ENCODE measurements around the gene DYNC1LI2.
A peak's percentile ranks its signal among the peaks of the same experiment; 100 is the strongest.
"Not testable (repeated sequence)": the region's sequence is repeated elsewhere in the genome, so short reads cannot be mapped to it uniquely, and the experiment has no call there.

DYNC1LI2 gene

DNA sequence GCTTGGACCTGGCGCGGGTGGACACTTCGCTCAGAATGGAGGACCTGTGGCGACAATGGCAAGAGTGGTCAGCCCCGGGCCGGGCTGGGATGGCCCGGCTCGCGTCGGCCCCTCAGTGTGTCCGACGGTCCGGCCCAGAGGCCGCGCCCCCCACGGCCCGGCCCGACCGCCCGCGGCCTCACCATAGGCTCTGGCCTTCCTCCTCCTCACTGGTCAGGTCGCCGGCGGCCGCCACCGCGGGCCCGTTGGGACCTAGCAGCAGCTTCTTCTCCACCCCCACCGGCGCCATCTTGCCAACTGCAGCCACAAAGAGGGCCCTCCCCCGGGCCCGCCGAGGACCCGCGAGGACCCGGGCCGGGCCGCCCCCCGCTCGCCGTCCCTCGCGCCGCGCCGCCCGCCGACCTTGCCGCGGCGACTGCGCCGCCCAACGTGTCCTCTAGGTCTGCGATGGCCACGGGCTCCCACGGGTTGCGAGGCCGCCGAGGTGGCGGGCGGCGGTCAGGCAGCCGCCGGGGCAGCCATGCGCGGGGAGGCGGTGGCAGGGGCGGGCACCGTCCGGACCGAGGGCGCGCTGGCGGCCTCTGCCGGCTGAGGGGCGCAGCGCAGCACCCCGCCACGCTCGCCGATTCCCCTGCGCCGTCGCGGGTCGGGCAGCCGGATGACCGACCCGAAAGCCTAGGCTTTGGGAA, at the start of gene DYNC1LI2:
Gene DYNC1LI2 (minus strand): TSS at position 307 of the 689 bp plus-strand sequence. CDS start 18 bp downstream, at position 289.
- FAIRE-seq, result peak; percentile 96

DNA sequence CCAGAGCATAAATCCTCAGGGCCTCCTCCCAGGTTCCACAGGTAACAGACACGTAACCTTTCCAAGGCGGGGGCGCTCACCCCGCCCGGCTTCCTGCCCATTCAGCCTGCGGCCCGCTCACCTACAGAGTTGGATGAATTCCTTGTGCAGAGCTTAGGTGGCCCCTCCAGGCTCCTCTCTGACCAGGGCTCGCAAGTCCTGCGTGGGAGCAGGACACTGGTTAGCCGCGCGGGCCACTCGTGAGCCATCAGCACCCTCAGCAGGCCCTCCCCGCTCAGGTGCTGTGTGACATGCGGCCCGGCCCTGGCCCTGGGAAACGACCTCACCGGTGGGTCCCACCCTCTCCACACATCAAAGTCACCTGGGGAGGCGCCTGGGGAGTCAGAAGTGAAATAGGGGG, 49.4 kb upstream of the DYNC1LI2 start:
- FAIRE-seq, result no peak

More for the DNA sequence above, at the start of gene DYNC1LI2:
- DNase-seq (ENCODE audit: insufficient read length, low spot score), result peak; percentile 91

DNA sequence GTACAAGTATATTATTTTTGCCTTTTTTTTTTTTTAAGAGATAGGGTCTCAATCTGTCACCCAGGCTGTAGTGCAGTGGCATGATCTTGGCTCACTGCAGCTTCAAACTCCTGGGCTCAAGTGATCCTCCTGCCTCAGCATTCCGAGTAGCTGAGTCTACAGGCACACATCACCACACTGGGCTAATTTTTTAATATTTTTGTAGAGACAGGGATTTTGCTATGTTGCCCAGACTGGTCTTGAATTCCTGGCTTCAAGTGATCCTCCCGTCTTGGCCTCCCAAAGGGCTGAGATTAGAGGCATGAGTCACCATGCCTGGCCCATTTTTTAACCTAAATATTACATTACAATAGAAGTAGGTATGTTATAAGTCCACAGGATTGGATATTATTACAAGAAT, 46.8 kb upstream of the DYNC1LI2 start:
- FAIRE-seq (no peak), DNase-seq (ENCODE audit: insufficient read length, low spot score) (no peak)

More for the DNA sequence above, 49.4 kb upstream of the DYNC1LI2 start:
- DNase-seq (ENCODE audit: insufficient read length, low spot score), result no peak

DNA sequence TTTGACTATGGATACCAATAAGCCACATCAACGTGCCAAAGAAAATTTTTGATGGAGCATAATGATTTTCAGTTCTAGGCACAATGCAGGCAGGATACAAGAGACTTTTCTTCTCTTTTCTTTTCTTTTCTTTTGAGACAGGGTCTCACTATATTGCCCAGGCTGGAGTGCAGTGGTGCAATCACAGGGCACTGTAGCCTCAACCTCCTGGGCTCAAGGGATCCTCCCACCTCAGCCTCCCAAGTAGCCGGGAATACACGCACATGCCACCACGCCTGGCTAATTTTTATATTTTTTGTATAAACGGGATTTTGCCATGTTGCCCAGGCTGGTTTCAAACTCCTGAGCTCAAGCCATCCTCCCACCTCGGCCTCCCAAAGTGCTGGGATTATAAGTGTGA, 42.6 kb upstream of the DYNC1LI2 start:
- FAIRE-seq, result not testable (repeated sequence)

DNA sequence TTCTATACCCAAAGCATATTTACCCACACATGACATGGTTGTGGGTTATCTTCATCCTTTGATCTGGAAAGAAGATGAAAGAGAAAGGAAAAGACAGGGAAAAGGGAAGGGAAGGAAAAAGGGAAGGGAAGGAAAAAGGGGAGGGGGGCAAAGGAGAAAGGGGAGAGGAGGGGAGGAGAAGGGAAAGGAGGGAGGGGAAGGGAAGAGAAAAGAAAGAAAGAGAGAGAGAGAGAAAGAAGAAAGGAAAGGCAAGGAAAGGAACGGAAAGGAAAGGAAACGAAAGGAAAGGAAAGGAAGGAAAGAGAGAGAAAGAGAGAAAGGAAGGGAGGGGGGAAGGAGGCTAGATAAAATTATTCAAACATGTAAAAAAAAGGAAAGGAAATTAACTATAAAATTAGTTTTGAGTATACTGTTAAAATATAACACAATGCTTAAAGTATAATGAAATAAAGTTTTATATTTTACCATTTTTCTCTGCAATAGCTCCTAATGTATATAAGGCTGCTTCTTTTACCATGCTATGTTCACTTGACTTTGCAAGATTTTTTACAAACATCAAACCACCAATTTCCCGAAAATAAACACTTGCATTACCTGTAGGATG, 38.8 kb upstream of the DYNC1LI2 start:
- FAIRE-seq (no peak), DNase-seq (ENCODE audit: insufficient read length, low spot score) (no peak)

More for the DNA sequence above, 42.6 kb upstream of the DYNC1LI2 start:
- not testable (repeated sequence) for DNase-seq (ENCODE audit: insufficient read length, low spot score)

DNA sequence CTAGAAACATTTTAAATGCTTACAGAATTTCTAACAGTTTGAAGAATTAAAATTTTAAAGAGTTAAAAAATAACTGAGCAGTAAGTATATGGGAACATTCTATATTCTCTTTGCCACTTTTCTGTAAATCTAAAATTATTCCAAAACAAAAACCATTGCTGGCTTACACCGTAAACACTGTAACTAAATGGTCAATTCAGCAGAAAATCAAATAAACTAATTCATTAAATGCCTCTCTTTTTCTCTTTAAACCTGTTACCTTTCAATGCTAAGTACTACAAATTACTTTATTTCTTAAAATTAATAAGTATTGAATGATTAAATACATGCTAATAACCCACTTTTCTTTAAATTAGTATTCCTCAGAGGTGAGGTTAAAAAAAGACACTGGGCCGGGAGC, 36.0 kb upstream of the DYNC1LI2 start:
- DNase-seq (ENCODE audit: insufficient read length, low spot score) (no peak), FAIRE-seq (no peak)

DNA sequence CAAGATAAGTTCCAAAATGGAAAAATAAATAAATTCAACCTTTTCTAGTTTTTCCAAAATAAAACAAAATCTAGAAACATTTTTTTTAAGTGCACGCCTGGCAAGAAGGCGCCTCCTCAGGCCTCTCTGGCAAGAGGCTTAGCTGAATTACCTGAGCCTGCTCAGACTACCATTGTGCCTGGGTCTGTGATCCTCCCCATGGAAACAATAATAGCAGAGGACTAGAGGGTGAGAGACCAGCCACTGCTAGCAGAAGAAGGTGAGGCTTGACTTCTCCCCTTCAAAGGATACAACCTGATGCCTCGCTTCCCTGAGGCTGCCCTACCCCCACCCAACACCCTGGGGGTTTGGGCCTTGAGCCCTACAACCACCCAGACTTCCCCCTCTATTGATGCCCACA, 35.1 kb upstream of the DYNC1LI2 start:
- DNase-seq (ENCODE audit: insufficient read length, low spot score), result no peak
- FAIRE-seq, result no peak

DNA sequence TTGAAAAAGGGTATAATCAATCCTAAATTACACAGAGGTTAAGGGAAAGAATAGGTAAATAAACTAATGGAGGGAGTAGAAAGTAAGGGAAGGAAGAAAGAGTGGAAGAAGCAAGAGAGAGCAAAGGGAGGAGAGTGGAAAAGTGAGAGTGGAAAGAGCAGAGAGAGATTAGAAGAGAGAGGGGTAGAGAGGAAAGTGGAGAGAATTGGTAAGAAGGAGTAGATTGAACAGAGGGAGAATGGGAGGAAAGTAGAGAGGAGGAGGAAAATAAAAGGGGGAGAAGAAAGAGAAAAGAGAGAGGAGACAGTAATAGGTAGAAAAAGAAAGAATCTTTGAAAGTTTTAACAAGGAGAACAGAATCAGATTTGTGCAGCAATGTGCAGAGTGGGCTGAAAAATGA, 25.0 kb upstream of the DYNC1LI2 start:
- DNase-seq (ENCODE audit: insufficient read length, low spot score) (no peak), FAIRE-seq (no peak)

DNA sequence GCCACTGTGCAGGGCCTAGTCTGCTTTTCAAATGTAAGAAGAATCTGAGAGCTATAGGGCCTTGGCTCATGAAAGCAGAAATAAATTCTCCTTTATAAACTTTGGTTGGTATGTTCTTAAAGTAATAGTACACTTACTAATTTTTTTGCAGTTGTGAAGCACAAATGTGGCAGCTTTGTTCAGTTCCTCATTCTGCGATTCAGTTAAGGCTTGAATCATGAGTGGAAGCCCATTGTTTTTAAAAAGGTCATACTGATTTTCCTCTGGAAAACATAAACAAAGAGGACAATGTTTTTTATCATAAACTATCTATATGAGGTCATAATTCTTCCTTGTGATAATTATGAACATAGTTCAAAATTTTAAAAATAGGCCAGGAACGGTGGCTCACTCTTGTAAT, 23.6 kb upstream of the DYNC1LI2 start:
- DNase-seq (ENCODE audit: insufficient read length, low spot score) (no peak), FAIRE-seq (no peak)

DNA sequence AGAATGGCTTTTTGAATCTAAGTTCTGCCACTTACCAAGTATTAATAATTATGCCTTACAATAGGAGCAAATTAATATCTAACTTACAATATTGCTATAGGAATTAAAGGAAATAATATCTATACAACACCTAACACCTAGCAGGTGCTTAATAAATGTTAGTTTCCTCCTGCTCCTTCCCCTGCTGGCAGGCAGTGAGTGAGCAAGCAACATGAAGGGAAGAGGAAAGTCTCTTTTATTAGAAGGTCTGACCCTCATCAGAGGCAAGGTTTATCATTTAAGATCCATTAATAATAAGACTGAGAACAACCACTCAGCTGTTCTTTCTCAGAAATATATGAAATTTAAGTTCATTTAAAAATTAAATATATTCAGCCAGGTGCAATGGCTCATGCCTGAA, 6.7 kb upstream of the DYNC1LI2 start:
- FAIRE-seq (no peak), DNase-seq (ENCODE audit: insufficient read length, low spot score) (no peak)

DNA sequence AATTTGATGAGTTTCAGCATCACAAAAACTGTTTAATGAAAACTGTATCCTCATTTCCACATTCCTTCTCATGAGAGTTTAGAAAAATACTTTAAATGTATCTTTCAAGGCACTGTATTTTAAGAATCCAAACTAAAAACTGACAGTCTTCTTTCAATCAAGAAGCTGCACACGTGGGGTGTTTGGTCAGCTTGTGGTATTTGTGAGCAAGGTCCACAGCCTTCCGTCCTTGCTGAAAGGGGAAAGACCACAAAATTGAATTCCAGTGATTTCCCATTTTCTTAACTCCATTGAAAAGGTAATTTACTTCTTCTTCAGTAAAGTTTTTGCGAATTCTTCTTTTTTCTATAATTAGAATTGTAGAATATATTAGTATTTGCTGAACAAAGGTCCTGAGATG, 3.4 kb upstream of the DYNC1LI2 start:
- DNase-seq (ENCODE audit: insufficient read length, low spot score), result no peak
- FAIRE-seq, result no peak

DNA sequence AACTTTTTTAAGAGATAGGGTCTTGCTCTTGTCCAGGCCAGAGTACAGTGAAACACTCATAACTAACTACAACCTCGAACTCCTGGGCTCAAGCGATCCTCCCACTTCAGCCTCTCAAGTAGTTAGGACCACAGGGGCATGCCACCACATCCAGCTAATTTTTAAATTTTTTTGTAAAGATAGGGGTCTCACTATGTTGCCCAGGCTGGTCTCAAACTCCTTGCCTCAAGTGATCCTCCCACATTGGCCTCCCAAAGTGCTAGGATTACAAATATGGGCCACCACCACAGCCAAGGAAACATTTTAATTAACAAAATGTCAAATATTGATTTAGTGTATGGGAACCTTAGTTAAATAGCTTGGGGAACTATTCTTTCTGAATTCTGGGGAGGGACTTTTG, 2.8 kb upstream of the DYNC1LI2 start:
- no peak for FAIRE-seq
- no peak for DNase-seq (ENCODE audit: insufficient read length, low spot score)

DNA sequence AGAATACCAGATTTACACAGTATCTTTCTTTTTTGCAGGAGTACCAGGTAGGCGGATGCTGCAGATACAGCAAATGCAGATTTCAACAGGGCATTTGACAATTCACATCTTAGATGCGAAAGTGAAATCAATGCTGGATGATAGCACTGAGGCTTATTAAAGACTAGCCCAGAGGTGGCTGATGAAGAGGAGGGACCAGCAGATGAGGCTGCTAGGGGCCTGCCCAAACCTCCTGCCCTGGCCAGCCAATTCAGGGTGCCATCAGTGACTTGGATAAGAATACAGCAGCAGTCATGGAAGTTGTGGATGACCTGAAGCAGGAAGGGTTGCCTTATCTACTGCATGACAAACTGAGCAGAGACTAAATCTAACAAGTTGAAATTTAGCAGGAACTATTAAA, 1.5 kb upstream of the DYNC1LI2 start:
- no peak for DNase-seq (ENCODE audit: insufficient read length, low spot score)
- peak; percentile 63 for FAIRE-seq

DNA sequence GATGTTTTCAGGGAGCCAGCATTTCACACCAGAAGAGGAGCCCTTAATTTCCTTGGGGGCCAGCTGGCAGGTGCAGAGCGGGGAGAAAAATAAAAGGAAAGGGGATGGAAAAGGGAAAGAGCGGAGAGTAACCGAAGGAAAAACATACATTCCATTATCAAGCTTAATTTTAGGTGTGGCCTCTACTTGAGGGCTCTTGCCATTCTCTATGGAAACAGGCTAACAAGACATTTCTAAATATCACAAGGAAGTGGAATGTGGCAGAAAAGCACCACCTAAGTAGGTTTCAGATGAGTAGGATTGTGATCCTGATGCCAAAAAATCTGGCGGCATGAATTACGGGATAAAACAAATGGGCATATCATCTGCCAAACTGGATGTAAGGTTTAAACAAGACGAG, 970 bp upstream of the DYNC1LI2 start:
- DNase-seq (ENCODE audit: insufficient read length, low spot score) (no peak), FAIRE-seq (no peak)

DNA sequence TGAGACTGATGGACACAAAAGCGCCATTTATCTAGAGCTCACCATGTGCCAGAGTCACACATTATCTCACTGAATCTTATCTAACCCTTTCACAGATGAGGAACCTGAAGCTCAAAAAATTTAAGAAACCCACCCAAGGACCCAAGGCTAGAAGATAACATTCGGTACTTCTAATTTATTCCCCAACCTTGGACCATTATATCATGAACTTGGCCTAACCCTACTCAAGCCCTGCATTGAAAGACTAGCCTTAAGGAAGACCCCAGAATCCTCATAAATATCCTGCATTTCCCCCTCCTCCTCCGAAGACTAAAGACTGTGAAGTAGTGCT, 548 bp upstream of the DYNC1LI2 start:
- no peak for FAIRE-seq
- no peak for DNase-seq (ENCODE audit: insufficient read length, low spot score)

DNA sequence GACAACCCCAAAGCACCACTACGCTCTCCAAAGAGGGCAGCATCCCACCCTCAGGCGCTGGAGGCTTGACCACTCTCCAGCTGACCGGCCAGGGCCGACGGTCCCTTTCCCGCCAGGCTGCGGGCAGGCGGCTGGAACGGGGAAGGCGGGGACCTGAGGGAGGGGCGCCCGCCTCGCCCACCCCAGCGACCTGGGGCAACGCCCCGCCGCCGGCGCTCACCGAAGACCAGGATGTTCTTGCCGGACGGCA, 431 bp downstream of the DYNC1LI2 start:
- FAIRE-seq, result no peak

DNA sequence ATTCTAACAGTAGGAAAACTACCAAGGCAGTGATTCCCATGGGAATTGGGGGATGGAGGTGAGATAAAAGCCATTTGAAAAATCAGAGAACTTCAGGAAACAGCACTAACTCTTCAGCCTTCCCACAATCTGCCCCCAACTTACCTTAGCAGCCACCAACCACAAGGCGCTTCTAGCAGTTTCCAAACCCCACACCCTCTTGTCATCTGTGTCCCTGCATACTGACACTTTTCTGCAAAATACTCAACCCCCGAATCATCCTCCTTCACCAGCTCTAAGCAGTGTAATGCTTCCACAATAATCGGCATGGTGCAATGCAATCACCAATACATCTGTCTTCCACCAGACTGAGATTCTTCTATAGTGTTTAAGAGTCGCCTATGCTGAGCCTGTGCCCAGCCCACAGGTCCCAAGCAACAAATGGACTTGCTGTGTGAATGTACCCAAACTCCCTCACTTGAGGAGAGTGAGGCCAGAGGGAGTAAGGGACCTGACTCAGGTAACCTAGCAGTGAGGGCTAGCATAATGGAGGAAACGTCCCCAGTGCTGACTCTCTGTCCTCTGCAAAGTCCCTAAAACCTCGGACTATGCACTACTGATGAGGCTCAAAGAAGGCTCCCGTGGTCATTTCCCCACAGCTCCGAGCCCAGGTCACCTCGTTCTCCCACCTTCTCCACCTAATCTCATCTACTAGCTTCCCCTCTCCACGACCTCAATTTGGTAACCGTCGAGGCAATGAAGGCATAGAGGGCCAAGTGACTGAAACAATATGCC, 943 bp downstream of the DYNC1LI2 start:
- DNase-seq (ENCODE audit: insufficient read length, low spot score), result no peak
- FAIRE-seq, result peak; percentile 20

More for the DNA sequence above, 431 bp downstream of the DYNC1LI2 start:
- no peak for DNase-seq (ENCODE audit: insufficient read length, low spot score)

DNA sequence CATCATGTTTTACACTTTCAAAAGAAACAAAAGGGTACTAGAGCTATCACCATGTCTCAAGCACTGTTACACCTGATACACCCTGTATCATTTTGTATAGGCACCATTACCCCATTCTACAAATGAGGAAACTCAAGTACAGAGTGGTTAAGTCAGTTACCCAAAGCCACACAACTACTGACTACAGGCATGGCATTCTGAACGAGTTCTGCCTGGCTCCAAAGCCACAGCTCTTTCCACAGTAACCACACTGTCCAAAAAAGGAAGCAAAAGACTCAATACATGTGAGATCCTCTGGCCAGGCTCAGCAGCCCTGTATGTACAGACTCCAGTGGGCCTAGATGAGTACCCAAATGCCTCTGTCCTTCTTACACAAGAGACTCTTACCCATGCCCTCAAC, 4.7 kb downstream of the DYNC1LI2 start:
- DNase-seq (ENCODE audit: insufficient read length, low spot score) (no peak), FAIRE-seq (no peak)

DNA sequence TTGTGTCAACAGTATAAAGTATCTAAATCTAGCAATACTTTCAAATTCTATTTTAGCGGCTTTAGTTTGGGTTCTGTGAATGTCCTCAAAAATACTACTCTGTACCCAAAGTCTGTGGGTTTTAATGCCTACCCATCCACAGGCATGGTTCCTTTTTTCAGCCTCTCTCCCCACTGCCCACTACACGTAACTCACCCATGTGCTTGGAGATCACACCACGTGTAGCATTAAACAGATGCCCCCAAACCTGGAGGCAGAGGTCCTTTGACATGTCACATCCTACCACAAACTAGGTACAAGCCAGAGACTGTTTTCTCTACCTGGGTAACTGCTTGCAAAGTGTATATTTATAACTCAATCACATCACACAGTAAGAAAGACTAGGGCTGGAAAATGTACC, 5.4 kb downstream of the DYNC1LI2 start:
- FAIRE-seq, result no peak
- no peak for DNase-seq (ENCODE audit: insufficient read length, low spot score)

DNA sequence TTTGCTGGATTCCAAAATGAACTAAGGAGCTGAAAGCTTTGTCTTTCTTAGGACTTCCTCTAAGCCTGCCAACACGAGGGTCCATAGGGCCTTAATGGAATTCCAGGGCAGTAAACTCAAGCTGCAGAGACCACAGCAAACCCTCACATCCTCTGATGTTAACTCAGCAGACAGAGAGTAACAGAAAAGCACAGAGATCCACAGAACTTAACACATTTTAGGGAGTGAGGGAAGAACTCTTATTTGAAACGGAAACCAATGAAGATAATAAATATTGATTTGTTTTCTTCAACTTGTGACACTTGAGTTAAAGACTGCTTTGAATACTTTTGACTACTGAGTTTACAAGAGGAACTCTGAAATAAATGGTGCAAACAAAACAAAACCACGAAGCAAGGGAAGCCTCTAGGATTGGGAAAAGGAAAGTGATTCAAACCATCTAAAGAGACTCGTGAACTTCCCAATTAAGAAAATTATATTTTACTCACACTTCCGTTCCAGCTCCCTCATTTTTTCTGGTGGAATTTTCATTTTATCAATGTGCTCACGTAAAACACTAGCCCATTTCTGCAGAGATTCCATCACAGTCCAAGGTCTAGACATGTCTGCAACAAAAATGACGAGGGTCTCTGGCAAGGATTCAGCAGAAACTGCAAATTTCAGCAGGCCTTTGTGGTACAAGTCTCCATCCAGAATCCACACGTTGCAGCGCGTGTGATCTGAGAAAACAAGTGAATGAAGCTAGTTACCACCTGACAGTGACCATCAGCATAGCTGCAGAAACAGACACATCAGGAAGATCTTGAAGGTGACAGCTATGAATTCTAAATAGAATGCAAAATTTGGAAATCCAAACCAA, 9.2 kb downstream of the DYNC1LI2 start:
- DNase-seq (ENCODE audit: insufficient read length, low spot score), result no peak
- FAIRE-seq, result no peak

DNA sequence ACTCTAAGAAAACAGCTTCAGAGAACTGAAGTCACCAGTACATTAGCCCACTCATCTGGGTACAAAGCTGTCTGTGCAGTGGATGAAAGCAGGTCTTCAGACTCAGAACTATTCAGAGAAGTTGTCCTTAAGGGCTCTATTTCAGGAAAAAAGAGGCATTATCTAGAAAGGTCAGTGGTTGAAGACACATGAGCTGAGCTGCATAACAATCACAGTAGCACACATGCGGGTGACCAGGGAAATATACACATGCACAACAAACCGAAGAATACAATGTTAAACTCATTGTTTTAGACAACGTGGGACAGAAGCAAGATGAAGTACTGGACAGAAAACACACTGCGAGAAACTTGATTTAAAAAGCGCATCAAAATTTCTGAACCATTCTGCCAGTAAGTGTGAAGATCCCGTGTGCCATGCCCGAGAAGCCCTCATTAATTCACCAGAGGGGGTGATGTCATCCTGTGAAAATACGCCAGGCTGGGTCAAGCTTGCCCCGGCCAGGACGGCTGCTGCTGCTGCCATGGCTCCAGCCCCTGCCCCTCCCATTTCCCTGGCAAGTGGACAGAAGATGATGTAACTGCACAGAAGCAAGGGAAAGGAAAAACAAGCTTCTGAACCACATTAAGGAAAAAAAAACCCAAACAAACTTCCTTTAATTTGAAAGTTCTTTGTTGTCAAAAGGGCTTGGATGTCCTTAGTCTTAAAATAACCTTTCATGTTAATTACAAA, 10.1 kb downstream of the DYNC1LI2 start:
- no peak for FAIRE-seq
- no peak for DNase-seq (ENCODE audit: insufficient read length, low spot score)
